HCT116 (cell line): Measurements from ENCODE around the gene CAPN2.

Experiments used
- ATF3 ChIP-seq: IDR thresholded peaks from 2 replicates; pipeline ENCODE4 v1.6.1; 2012
- CEBPB ChIP-seq: IDR thresholded peaks from 2 replicates; pipeline ENCODE4 v1.6.1; 2012; ENCODE audit warnings: low read depth
- CTCF ChIP-seq, 3 experiments: fragments of 200-600 bp in 1 of 3; sonication (generic) in 1 of 3; IDR thresholded peaks in 2 of 3; conservative IDR thresholded peaks in 1 of 3; 2 replicates each; pipeline ENCODE4 v1.5.1; 2012 to 2017; ENCODE audit warnings: low read depth in 2 of 3, low read length in 2 of 3, antibody characterized with exemption in 1 of 3, borderline replicate concordance in 1 of 3, control low read depth in 1 of 3, mild to moderate bottlenecking in 1 of 3, mixed read lengths in 1 of 3, mixed run types in 1 of 3, moderate library complexity in 1 of 3; ENCODE audit not compliant: insufficient read depth in 1 of 3
- ELF1 ChIP-seq: IDR thresholded peaks from 2 replicates; pipeline ENCODE4 v1.6.1; 2012; ENCODE audit warnings: low read depth, borderline replicate concordance
- EZH2 ChIP-seq: fragments of 200-600 bp; sonication (generic); IDR thresholded peaks from 2 replicates; pipeline ENCODE4 v1.6.1; 2017; ENCODE audit warnings: antibody characterized with exemption, mixed run types
- EZH2phosphoT487 ChIP-seq: fragments of 200-600 bp; IDR thresholded peaks from 2 replicates; pipeline ENCODE4 v1.6.1; 2018; ENCODE audit warnings: antibody characterized with exemption, borderline replicate concordance
- MAX ChIP-seq: IDR thresholded peaks from 2 replicates; pipeline ENCODE4 v1.6.1; 2012
- POLR2A ChIP-seq: IDR thresholded peaks from 2 replicates; pipeline ENCODE4 v1.7.0; 2011; ENCODE audit warnings: borderline replicate concordance; ENCODE audit not compliant: insufficient read depth, insufficient read length; ENCODE audit errors: extremely low read depth
- POLR2AphosphoS5 ChIP-seq: IDR thresholded peaks from 2 replicates; pipeline ENCODE4 v1.6.1; 2011; ENCODE audit warnings: mild to moderate bottlenecking, low read depth, low read length, moderate library complexity
- REST ChIP-seq: IDR thresholded peaks from 2 replicates; pipeline ENCODE4 v1.6.1; 2012; ENCODE audit warnings: low read depth
- SRF ChIP-seq: IDR thresholded peaks from 2 replicates; pipeline ENCODE4 v1.6.1; 2012; ENCODE audit warnings: low read depth
- ZNF274 ChIP-seq: fragments of 200-500 bp; sonication (Bioruptor generic); IDR thresholded peaks from 2 replicates; pipeline ENCODE4 v1.6.1; 2014; ENCODE audit warnings: mild to moderate bottlenecking, low read depth, low read length, inconsistent platforms

GRCh38 chr1:223700942-223701637, 11.2 kb upstream of the CAPN2 start:
- no peak for TF ChIP-seq ATF3
- TF ChIP-seq EZH2: no peak
- no peak for TF ChIP-seq CTCF (IDR thresholded peaks at IDR 0.05 in 2 of 3, conservative IDR thresholded peaks at IDR 0.05 in 1 of 3; ENCODE audit: borderline replicate concordance in 1 of 3, insufficient read depth in 1 of 3, low read depth in 2 of 3, low read length in 2 of 3)
- TF ChIP-seq POLR2AphosphoS5: peak; percentile 39
- no peak for TF ChIP-seq POLR2A
- no peak for TF ChIP-seq ZNF274
- no peak for TF ChIP-seq ELF1
- no peak for TF ChIP-seq MAX
- TF ChIP-seq CEBPB: no peak
- TF ChIP-seq EZH2phosphoT487: no peak
- TF ChIP-seq REST: no peak
- TF ChIP-seq SRF: no peak
